ENCODE results near the gene MUC13.

- TF ChIP-seq, protein P1, sequence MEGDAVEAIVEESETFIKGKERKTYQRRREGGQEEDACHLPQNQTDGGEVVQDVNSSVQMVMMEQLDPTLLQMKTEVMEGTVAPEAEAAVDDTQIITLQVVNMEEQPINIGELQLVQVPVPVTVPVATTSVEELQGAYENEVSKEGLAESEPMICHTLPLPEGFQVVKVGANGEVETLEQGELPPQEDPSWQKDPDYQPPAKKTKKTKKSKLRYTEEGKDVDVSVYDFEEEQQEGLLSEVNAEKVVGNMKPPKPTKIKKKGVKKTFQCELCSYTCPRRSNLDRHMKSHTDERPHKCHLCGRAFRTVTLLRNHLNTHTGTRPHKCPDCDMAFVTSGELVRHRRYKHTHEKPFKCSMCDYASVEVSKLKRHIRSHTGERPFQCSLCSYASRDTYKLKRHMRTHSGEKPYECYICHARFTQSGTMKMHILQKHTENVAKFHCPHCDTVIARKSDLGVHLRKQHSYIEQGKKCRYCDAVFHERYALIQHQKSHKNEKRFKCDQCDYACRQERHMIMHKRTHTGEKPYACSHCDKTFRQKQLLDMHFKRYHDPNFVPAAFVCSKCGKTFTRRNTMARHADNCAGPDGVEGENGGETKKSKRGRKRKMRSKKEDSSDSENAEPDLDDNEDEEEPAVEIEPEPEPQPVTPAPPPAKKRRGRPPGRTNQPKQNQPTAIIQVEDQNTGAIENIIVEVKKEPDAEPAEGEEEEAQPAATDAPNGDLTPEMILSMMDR (IDR thresholded peaks at IDR 0.05), result no peak
- no peak for TF ChIP-seq POLR2A (IDR thresholded peaks at IDR 0.05)
Measured at GRCh38 chr3:124920718-124921117, 13.8 kb downstream of the MUC13 start.
